ENCODE results near the gene HS6ST1.

Gene HS6ST1

GRCh38 chr2:128346291-128347170 lies 27.9 kb upstream of the HS6ST1 start:
- DNase-seq (ENCODE audit: insufficient read length), result no peak
- FAIRE-seq, result no peak
- TF ChIP-seq TAF1 (IDR thresholded peaks at IDR 0.05; ENCODE audit: borderline replicate concordance, low read depth, low read length), result no peak
- no peak for TF ChIP-seq POLR2AphosphoS5 (IDR thresholded peaks at IDR 0.05; ENCODE audit: low read depth, low read length)
- no peak for TF ChIP-seq POLR2A (IDR thresholded peaks at IDR 0.05; ENCODE audit: low read depth, low read length)

GRCh38 chr2:128345436-128346165 lies 26.9 kb upstream of the HS6ST1 start:
- TF ChIP-seq POLR2A (IDR thresholded peaks at IDR 0.05; ENCODE audit: low read depth, low read length) (no peak), POLR2AphosphoS5 (IDR thresholded peaks at IDR 0.05; ENCODE audit: low read depth, low read length) (no peak), TAF1 (IDR thresholded peaks at IDR 0.05; ENCODE audit: borderline replicate concordance, low read depth, low read length) (no peak)
- DNase-seq (ENCODE audit: insufficient read length), result no peak
- no peak for FAIRE-seq

GRCh38 chr2:128344101-128344500 lies 25.4 kb upstream of the HS6ST1 start:
- TF ChIP-seq POLR2AphosphoS5 (IDR thresholded peaks at IDR 0.05; ENCODE audit: low read depth, low read length) (no peak), POLR2A (IDR thresholded peaks at IDR 0.05; ENCODE audit: low read depth, low read length) (no peak), TAF1 (IDR thresholded peaks at IDR 0.05; ENCODE audit: borderline replicate concordance, low read depth, low read length) (no peak)

GRCh38 chr2:128343459-128343858 lies 24.8 kb upstream of the HS6ST1 start:
- no peak for FAIRE-seq
- DNase-seq (ENCODE audit: insufficient read length), result no peak
- TF ChIP-seq TAF1 (IDR thresholded peaks at IDR 0.05; ENCODE audit: borderline replicate concordance, low read depth, low read length) (no peak), POLR2AphosphoS5 (IDR thresholded peaks at IDR 0.05; ENCODE audit: low read depth, low read length) (no peak), POLR2A (IDR thresholded peaks at IDR 0.05; ENCODE audit: low read depth, low read length) (no peak)

More at GRCh38 chr2:128344101-128344500, 25.4 kb upstream of the HS6ST1 start:
- FAIRE-seq, result no peak
- no peak for DNase-seq (ENCODE audit: insufficient read length)

- TF ChIP-seq POLR2AphosphoS5 (IDR thresholded peaks at IDR 0.05; ENCODE audit: low read depth, low read length) (no peak), TAF1 (IDR thresholded peaks at IDR 0.05; ENCODE audit: borderline replicate concordance, low read depth, low read length) (no peak), POLR2A (IDR thresholded peaks at IDR 0.05; ENCODE audit: low read depth, low read length) (no peak)
- no peak for DNase-seq (ENCODE audit: insufficient read length)
- no peak for FAIRE-seq
These were observed 23.9 kb upstream of the HS6ST1 start for GRCh38 chr2:128342550-128342949.

GRCh38 chr2:128341621-128342020 lies 23.0 kb upstream of the HS6ST1 start:
- FAIRE-seq (no peak), DNase-seq (ENCODE audit: insufficient read length) (no peak)
- no peak for TF ChIP-seq TAF1 (IDR thresholded peaks at IDR 0.05; ENCODE audit: borderline replicate concordance, low read depth, low read length)
- TF ChIP-seq POLR2AphosphoS5 (IDR thresholded peaks at IDR 0.05; ENCODE audit: low read depth, low read length), result no peak
- TF ChIP-seq POLR2A (IDR thresholded peaks at IDR 0.05; ENCODE audit: low read depth, low read length), result no peak

GRCh38 chr2:128332091-128332634 lies 13.5 kb upstream of the HS6ST1 start:
- DNase-seq (ENCODE audit: insufficient read length) (no peak), FAIRE-seq (no peak)
- TF ChIP-seq POLR2A (IDR thresholded peaks at IDR 0.05; ENCODE audit: low read depth, low read length), result no peak

- FAIRE-seq (no peak), DNase-seq (ENCODE audit: insufficient read length) (no peak)
- TF ChIP-seq POLR2AphosphoS5 (IDR thresholded peaks at IDR 0.05; ENCODE audit: low read depth, low read length), result no peak
- no peak for TF ChIP-seq TAF1 (IDR thresholded peaks at IDR 0.05; ENCODE audit: borderline replicate concordance, low read depth, low read length)
- TF ChIP-seq POLR2A (IDR thresholded peaks at IDR 0.05; ENCODE audit: low read depth, low read length), result no peak
These were observed 11.9 kb upstream of the HS6ST1 start for GRCh38 chr2:128330583-128330982.

GRCh38 chr2:128329607-128330006 lies 10.9 kb upstream of the HS6ST1 start:
- FAIRE-seq (no peak), DNase-seq (ENCODE audit: insufficient read length) (no peak)
- no peak for TF ChIP-seq POLR2A (IDR thresholded peaks at IDR 0.05; ENCODE audit: low read depth, low read length)
- no peak for TF ChIP-seq TAF1 (IDR thresholded peaks at IDR 0.05; ENCODE audit: borderline replicate concordance, low read depth, low read length)

- FAIRE-seq (no peak), DNase-seq (ENCODE audit: insufficient read length) (no peak)
- TF ChIP-seq POLR2AphosphoS5 (IDR thresholded peaks at IDR 0.05; ENCODE audit: low read depth, low read length) (no peak), POLR2A (IDR thresholded peaks at IDR 0.05; ENCODE audit: low read depth, low read length) (no peak), TAF1 (IDR thresholded peaks at IDR 0.05; ENCODE audit: borderline replicate concordance, low read depth, low read length) (no peak)
These were observed 8.7 kb upstream of the HS6ST1 start for GRCh38 chr2:128327180-128327964.

- FAIRE-seq (no peak), DNase-seq (ENCODE audit: insufficient read length) (no peak)
- TF ChIP-seq POLR2AphosphoS5 (IDR thresholded peaks at IDR 0.05; ENCODE audit: low read depth, low read length), result no peak
- TF ChIP-seq POLR2A (IDR thresholded peaks at IDR 0.05; ENCODE audit: low read depth, low read length), result no peak
- no peak for TF ChIP-seq TAF1 (IDR thresholded peaks at IDR 0.05; ENCODE audit: borderline replicate concordance, low read depth, low read length)
These were observed 7.7 kb upstream of the HS6ST1 start for GRCh38 chr2:128326346-128326745.
